CD4-positive, alpha-beta T cell treated with Interleukin-6 for 4 hours (primary cell): ENCODE data around the gene RPL7A.
"Not testable (repeated sequence)": the region's sequence is repeated elsewhere in the genome, so short reads cannot be mapped to it uniquely, and the experiment has no call there.

Experiments used
- DNase-seq: peaks from one replicate; pipeline ENCODE4 v3.0.0-alpha.2; 2020; ENCODE audit warnings: mixed read lengths

RPL7A gene

GRCh38 chr9:133392308-133392707, 44.3 kb downstream of the RPL7A start:
- DNase-seq = not testable (repeated sequence)

- no peak for DNase-seq
Observed at GRCh38 chr9:133393399-133393798, 45.4 kb downstream of the RPL7A start.

- DNase-seq = no peak
Observed at GRCh38 chr9:133394687-133395271, 46.8 kb downstream of the RPL7A start.

- peak; percentile 9 for DNase-seq
Observed at GRCh38 chr9:133396952-133397351, 48.9 kb downstream of the RPL7A start.

GRCh38 chr9:133397370-133397769, 49.4 kb downstream of the RPL7A start:
- DNase-seq = no peak

GRCh38 chr9:133397895-133398294, 49.9 kb downstream of the RPL7A start:
- DNase-seq = no peak

- no peak for DNase-seq
Observed at GRCh38 chr9:133400292-133400691, 52.3 kb downstream of the RPL7A start.
